Skin epidermis (tissue), 12 donors: ENCODE measurements around the gene OR56B4.
"Not testable (repeated sequence)": the region's sequence is repeated elsewhere in the genome, so short reads cannot be mapped to it uniquely, and the experiment has no call there.

Source experiments
- H3K27ac ChIP-seq, 21 experiments: fragments of 200-600 bp; sonication (generic) in 11 of 21; one replicate each; pipeline ENCODE4 v1.5.0; 2020; ENCODE audit warnings: mild to moderate bottlenecking in 3 of 21, inconsistent platforms in 2 of 21, moderate library complexity in 2 of 21
- H3K4me3 ChIP-seq, 7 experiments: fragments of 200-600 bp; sonication (generic) in 2 of 7; one replicate each; pipeline ENCODE4 v1.5.0; 2020; ENCODE audit warnings: inconsistent platforms in 2 of 7, mild to moderate bottlenecking in 2 of 7, moderate library complexity in 1 of 7

Gene OR56B4

DNA sequence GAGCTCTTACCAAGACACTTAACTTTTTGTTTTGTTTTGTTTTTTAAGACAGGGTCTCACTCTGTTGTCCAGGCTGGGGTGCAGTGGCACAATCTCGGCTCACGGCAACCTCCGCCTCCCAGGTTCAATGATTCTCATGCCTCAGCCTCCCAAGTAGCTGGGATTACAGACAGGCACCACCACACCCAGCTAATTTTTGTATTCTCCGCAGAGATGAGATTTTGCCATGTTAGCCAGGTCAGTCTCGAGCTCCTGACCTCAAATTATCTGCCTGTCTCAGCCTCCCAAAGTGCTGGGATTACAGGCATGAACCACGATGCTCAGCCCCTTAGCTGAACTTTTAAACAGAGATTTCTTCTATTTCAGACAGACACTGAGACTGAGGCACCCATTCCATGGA is at the start of gene OR56B4:
TSS of gene OR56B4 (plus strand) at position 301 of the 400 bp plus-strand sequence. CDS start at position 396, 95 bp downstream.
- not testable (repeated sequence) for H3K4me3 ChIP-seq, H3K27ac ChIP-seq

GRCh38 chr11:6061475-6061874 is 46.0 kb upstream of the OR56B4 start:
- no peak overlapping the region for H3K4me3 ChIP-seq

DNA sequence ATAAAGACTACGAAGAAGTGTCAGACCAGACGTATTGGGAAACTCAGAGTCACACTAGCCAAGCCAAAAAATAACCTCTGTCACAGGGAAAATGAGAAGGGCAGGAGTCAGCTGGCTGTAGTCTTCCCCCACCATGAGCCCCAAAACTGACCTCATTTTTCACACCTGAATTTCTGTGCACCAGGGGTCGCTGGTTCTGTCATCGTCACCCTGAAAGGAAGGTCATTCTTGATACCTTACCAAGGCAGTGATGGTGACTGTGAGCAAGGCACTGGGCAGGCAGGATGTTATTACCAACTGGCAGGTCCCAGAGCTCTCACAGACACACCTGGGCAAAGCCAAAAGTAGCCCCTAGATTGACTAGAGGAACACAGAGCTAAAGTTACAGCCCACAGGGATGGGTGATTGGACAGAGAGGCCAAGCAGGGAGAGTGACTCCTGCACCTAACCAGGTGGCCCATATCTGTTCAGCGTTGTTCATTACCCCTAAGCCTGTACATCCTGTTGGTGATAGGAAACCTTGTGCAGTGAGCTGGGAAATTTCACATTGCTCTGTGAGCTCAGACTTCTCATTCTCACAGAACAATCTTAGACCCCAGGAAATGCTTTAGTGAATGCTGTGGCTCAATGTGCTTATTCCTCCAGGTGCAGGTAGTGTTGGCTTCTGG is 44.7 kb upstream of the OR56B4 start:
- Histone ChIP-seq H3K27ac (no peak overlapping the region), H3K4me3 (no peak overlapping the region)

More at GRCh38 chr11:6061475-6061874, 46.0 kb upstream of the OR56B4 start:
- H3K27ac ChIP-seq, result no peak overlapping the region

- Histone ChIP-seq H3K4me3 (no peak overlapping the region), H3K27ac (no peak overlapping the region)
Observed at GRCh38 chr11:6067502-6067901, 40.0 kb upstream of the OR56B4 start.

DNA sequence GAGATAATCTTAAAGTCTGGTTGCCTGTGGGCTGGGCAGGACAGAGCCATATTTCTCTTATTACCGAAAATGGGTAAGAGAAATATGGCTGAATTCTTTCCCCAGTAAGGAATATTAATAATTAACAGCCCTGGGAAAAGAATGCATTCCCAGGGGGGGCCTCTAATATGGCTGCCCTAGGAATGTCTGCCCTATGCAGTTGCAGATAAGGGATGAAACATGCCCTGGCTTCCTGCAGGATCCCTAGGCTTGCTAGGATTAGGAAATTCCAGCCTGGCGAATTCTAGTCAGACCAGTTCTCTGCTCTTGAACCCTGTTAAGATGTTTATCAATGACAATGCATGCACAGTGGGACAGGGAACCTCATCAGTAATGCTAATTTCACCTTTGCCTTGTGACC is 31.0 kb upstream of the OR56B4 start:
- H3K27ac ChIP-seq, H3K4me3 ChIP-seq: not testable (repeated sequence)

GRCh38 chr11:6077723-6078122 is 29.8 kb upstream of the OR56B4 start:
- H3K27ac ChIP-seq, result no peak overlapping the region

DNA sequence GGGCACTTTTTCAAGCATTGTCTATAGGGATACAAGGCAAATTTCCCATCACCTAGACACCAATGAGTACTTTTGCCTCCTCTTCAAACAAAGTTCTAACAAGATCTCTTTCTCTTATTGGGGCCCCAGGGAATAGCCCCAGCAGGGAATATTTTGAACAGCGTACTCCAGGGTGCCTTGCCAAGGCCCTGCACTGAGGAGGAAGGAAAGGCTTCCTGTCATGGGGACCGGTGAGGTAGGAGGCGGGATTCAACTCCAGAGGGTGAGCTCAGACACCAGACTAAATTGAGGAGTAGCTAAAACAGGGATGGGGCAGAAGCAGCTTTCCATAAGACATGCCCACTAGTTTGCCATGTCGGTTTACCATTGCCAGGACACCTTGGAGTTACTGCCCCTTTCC is 28.0 kb upstream of the OR56B4 start:
- Histone ChIP-seq H3K27ac (no peak overlapping the region), H3K4me3 (no peak overlapping the region)

More at GRCh38 chr11:6077723-6078122, 29.8 kb upstream of the OR56B4 start:
- no peak overlapping the region for H3K4me3 ChIP-seq

GRCh38 chr11:6083129-6083528 is 24.4 kb upstream of the OR56B4 start:
- H3K4me3 ChIP-seq, result no peak overlapping the region

DNA sequence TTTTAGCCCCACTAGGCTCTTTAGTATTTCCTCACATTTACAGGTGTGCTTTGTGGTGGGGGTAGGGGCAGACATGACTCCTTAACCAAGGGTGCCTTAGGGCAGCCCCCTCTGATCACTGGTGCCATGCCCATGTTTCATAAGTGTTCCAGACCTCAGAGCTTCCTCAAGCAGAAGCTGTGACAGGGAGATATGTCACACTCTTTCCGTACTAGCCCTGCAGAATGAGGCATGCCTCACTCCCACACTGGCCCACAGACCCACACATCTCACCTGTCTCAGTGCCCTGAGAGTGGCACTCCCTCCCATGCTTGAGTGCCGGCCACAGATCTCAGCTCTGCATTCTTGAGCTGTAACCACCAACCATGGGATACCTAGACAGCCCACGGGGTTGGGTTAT is 22.9 kb upstream of the OR56B4 start:
- no peak overlapping the region for H3K27ac ChIP-seq

More at GRCh38 chr11:6083129-6083528, 24.4 kb upstream of the OR56B4 start:
- no peak overlapping the region for H3K27ac ChIP-seq

GRCh38 chr11:6094186-6094585 is 13.3 kb upstream of the OR56B4 start:
- Histone ChIP-seq H3K4me3 (no peak overlapping the region), H3K27ac (no peak overlapping the region)

More for the DNA sequence above, 22.9 kb upstream of the OR56B4 start:
- H3K4me3 ChIP-seq, result no peak overlapping the region

DNA sequence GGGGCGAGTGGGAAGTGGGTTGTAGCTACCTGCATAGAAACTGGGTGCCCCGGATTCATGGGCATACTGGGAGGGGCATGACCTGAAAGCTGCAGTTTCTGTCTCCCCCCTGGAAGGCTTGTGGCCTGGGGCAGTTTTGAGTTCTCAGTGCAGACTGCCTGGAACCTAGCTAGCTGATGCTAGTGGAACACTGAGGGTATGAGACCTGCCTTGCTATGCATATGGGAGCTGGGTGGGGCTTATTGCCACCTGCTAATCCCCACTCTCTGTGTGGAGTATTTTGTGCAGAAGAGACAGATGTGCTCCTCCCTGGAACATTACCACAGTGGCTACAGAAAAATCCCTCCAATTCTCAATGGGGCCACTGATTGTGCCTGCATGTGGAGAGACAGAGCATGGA is 11.7 kb upstream of the OR56B4 start:
- H3K4me3 ChIP-seq, result no peak overlapping the region
- H3K27ac ChIP-seq, result no peak overlapping the region

DNA sequence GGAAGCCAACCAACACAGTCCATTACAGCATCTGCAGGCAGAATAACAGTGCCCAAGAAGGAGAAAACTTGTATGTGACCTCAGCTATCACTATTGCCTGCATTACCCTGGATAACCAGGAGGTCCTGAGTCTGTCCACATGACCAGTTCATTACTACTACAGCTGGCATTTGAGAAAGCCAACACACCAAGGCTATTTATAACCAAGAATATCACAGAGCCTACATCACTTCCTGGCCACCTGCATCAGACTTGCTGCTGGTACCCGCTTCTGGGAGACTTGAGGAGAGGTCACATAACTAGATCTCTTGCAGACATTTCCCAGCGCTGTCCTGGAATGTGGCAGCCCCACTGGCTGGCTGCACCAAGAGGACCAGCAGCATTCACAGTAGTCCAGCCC is 11.1 kb upstream of the OR56B4 start:
- Histone ChIP-seq H3K4me3 (no peak overlapping the region), H3K27ac (no peak overlapping the region)

- Histone ChIP-seq H3K27ac (no peak overlapping the region), H3K4me3 (no peak overlapping the region)
Observed at GRCh38 chr11:6099577-6099976, 7.9 kb upstream of the OR56B4 start.

DNA sequence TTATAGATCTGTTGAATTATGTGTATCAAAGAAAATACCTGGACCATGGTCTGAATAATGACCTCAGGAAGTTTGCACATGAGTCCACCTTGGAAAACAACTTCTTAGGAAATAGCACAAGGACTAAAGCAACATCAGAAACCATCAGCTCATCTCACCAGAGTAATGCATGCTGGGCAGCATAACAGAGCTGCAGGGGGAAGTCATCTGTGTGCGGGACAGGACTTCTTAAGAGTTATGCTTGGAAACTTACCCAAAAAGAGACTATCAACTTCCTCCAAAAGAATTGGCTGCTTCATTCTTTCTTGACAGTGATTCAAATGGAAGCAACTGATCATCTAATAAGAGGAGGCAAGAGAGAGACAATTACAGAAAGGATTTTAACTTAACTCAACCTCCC is 2.5 kb downstream of the OR56B4 start:
- Histone ChIP-seq H3K4me3 (no peak overlapping the region), H3K27ac (no peak overlapping the region)

DNA sequence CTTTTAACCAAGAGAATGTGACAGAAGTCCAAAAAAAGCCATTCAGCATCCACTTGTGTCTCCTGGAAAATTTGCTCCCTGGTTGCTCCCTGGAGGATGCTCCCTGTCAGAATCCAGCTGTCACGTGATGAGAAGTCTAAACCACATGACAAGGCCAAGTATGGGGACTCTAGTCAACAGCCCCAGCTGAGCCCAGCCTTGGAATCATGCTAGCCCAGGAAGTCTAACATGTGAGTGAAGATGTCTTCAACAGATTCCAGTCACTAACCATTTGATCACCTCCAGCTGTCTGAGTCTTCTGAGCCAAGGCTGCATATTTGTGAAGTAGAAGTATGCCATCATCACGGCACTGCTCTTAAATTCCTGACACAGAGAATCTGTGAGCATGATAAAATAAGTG is 4.2 kb downstream of the OR56B4 start:
- Histone ChIP-seq H3K4me3 (no peak overlapping the region), H3K27ac (no peak overlapping the region)

DNA sequence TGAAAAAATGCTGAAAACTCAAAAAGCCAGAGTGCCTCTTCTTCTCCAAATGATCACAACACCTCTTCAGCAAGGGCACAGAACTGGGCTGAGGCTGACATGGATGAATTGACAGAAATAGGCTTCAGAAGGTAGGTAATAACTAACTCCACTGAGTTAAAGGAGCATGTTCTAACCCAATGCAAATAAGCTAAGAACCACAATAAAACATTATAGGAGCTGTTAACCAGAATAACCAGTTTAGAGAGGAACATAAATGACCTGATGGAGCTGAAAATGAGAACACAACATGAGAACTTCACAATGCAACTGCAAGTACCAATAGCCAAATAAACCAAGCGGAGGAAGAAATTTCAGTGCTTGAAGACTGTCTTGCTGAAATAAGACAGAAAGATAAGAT is 9.2 kb downstream of the OR56B4 start:
- H3K4me3 ChIP-seq, result no peak overlapping the region
- no peak overlapping the region for H3K27ac ChIP-seq

GRCh38 chr11:6124245-6124644 is 16.8 kb downstream of the OR56B4 start:
- Histone ChIP-seq H3K27ac (no peak overlapping the region), H3K4me3 (no peak overlapping the region)

- Histone ChIP-seq H3K27ac (no peak overlapping the region), H3K4me3 (no peak overlapping the region)
Observed at GRCh38 chr11:6127881-6128280, 20.4 kb downstream of the OR56B4 start.

DNA sequence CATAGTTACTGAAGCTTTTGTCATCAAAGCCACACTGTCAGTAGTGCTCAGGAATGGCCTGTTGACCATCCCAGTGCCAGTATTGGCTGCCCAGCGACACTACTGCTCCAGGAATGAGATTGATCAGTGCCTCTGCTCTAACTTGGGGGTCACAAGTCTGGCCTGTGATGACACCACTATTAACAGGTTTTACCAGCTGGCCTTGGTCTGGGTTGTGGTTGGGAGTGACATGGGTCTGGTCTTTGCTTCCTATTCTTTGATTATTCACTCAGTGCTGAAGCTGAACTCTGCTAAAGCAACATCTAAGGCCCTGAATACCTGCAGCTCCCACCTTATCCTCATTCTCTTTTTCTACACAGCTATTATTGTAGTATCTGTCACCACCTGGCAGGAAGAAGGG is 21.5 kb downstream of the OR56B4 start:
- H3K27ac ChIP-seq, result no peak overlapping the region
- no peak overlapping the region for H3K4me3 ChIP-seq

DNA sequence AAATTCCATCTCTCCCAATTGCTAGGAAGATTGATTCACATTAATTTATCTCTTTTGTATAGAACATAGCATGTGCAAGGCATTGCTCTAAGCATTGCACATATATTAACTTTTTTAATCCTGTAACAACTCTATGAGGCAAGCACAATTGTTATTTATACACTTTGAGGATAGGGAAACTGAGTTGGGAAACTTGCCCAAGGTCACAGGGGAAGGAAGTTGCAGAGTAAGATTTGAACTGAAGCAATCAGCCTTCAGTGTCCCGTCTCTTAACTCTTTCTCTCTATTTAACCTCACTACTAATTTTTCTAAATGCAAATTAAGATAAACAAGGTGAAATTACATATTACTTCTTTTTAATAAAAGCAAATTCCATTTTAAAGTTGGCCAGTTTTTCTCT is 22.2 kb downstream of the OR56B4 start:
- no peak overlapping the region for H3K4me3 ChIP-seq
- H3K27ac ChIP-seq, result no peak overlapping the region

DNA sequence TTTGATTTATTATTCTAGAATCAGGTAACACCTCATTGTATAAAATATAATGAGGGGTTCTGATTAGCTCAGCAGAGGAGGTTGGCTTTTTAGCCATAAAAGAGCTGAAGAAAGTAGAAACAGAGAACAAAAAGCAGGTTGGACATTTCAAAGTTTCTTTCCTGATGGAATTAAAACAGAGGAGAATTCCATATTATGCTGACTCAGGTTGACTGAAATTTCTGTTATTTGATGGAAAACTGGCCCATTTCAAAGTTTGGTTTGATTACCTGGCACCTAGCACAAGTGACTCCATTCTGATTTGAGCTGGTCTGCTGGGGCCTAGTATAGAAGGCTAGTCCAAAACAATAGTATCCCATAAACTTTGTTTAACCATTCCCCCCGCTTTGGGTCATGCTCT is 24.9 kb downstream of the OR56B4 start:
- Histone ChIP-seq H3K4me3 (no peak overlapping the region), H3K27ac (no peak overlapping the region)

GRCh38 chr11:6135936-6136335 is 28.5 kb downstream of the OR56B4 start:
- not testable (repeated sequence) for H3K27ac ChIP-seq, H3K4me3 ChIP-seq
